ENCODE results near the gene DCAF17. TPM values are rescaled to one million over a fixed set of nuclear protein-coding genes. Genes with fewer than 3 reads are reported as not detected.
A peak's percentile ranks its signal among the peaks of the same experiment; 100 is the strongest.

Gene DCAF17
- total RNA-seq, 2 donors from 2014 or later = 22.7 to 31.7 TPM

DNA sequence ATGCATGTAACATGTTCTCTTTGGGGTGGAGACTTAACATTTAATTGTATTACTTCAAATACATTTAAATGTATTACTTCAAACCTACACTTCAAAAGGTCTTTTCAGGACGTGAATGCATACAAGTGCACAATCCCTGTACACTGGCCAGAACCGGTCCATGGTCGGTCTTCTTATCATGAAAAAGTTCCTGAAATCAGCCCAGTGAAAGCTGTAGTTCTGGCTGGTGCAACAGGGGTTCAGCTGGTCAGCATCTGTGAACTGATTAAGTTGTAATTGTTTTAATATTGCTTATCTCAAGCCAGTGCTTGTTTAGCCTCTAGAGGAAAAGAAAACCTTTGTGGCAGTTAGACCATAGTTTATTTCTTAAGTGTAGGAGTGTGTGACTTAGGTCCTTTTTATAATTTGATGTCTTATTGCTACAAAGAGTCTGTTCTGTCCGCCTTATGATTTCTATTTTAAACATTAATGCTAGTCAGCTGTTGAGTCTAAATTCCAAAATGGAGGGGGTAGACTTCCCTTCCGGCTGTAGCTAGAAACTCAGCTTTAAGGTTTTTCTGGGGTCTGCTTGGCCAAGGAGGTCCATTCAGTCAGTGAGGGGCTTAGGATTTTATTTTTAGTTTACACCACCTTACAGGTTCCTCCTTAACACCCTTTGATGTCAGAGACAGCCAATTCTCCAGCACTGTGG is 87.5 kb downstream of the DCAF17 start:
- H3K27me3 ChIP-seq (ENCODE audit: control insufficient read depth, insufficient read depth, low read length, poor library complexity, severe bottlenecking) = peaks cover 33% of the 10 kb centered on the region
- Mint-ChIP-seq H3K27me3 (ENCODE audit: insufficient read depth) (peaks cover 41% of the 10 kb centered on the region), H3K9me3 (no peaks in the 10 kb centered on the region), H3K4me1 (peaks cover 18% of the 10 kb centered on the region), H3K27ac (peak overlapping the region; percentile 58), H3K36me3 (ENCODE audit: low read depth) (no peaks in the 10 kb centered on the region), H3K4me3 (peak overlapping the region; percentile 85)
- DNase-seq = no peak
- no peak overlapping the region for H3K9ac ChIP-seq (ENCODE audit: extremely low read depth, low read length, poor library complexity, severe bottlenecking)
- H3K4me3 ChIP-seq (ENCODE audit: low read length) = peak overlapping the region; percentile 83
- no peak overlapping the region for H3K27ac ChIP-seq (ENCODE audit: low read depth, low read length)
- no peaks in the 10 kb centered on the region for H3K4me1 ChIP-seq (ENCODE audit: control insufficient read depth, insufficient read depth, low read length)
- H3K9me3 ChIP-seq (ENCODE audit: control insufficient read depth, low read length) = no peaks in the 10 kb centered on the region
- WGBS, 2 experiments (ENCODE audit: insufficient coverage in 1 of 2, insufficient read length in 1 of 2) = 88 to 93% methylated on average over 5 of the region's 5 CpGs
- H3K36me3 ChIP-seq (ENCODE audit: control insufficient read depth, insufficient read depth, low read length) = no peaks in the 10 kb centered on the region
- TF ChIP-seq CTCF (conservative IDR thresholded peaks at IDR 0.05) = no peak

DNA sequence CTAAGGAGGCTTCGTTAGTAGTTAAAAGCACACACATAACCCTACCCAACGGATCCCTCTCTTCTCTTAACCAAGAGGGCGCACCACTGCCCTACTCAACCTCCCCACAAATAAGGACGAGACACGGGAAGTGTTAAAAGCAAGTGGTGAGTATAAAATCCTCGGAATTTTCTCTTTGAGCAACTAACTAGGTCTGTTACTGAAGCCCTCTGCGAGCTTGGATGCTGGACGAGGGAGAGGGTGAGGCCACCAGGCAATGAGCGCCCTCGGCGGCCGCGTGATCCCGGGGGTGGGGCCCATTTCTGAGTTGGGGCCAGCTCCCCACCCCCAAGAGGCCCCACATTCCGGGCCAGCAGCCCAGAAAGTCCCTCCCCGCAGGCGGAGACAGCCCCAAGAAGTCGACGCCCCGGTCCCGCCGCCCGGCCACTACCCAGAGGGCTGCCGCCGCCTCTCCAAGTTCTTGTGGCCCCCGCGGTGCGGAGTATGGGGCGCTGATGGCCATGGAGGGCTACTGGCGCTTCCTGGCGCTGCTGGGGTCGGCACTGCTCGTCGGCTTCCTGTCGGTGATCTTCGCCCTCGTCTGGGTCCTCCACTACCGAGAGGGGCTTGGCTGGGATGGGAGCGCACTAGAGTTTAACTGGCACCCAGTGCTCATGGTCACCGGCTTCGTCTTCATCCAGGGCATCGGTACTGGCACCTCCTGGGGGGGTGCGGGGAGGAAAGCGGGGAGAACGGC is 88.2 kb downstream of the DCAF17 start, which contains the start of gene CYBRD1:
Gene CYBRD1, plus strand, starts transcription at position 423 of the 736 bp plus-strand sequence. Its CDS starts 72 bp downstream, at position 495.
- peaks cover 33% of the 10 kb centered on the region for H3K27me3 ChIP-seq (ENCODE audit: control insufficient read depth, insufficient read depth, low read length, poor library complexity, severe bottlenecking)
- peak within 1 kb of the TSS; percentile 70 for H3K9ac ChIP-seq (ENCODE audit: extremely low read depth, low read length, poor library complexity, severe bottlenecking)
- Mint-ChIP-seq H3K4me1 (peaks cover 18% of the 10 kb centered on the region), H3K9me3 (no peaks in the 10 kb centered on the region), H3K27ac (peak within 1 kb of the TSS; percentile 88), H3K27me3 (ENCODE audit: insufficient read depth) (peaks cover 38% of the 10 kb centered on the region), H3K36me3 (ENCODE audit: low read depth) (no peaks in the 10 kb centered on the region), H3K4me3 (peak within 1 kb of the TSS; percentile 85)
- peak within 1 kb of the TSS; percentile 83 for H3K4me3 ChIP-seq (ENCODE audit: low read length)
- peak; percentile 88 for DNase-seq
- TF ChIP-seq CTCF (conservative IDR thresholded peaks at IDR 0.05) = peak; percentile 18
- H3K27ac ChIP-seq (ENCODE audit: low read depth, low read length) = peak within 1 kb of the TSS; percentile 30
- H3K36me3 ChIP-seq (ENCODE audit: control insufficient read depth, insufficient read depth, low read length) = no peaks in the 10 kb centered on the region
- WGBS, 2 experiments (ENCODE audit: insufficient coverage in 1 of 2, insufficient read length in 1 of 2) = 0 to 2% methylated on average over 11 to 45 of the region's 45 CpGs
- no peaks in the 10 kb centered on the region for H3K4me1 ChIP-seq (ENCODE audit: control insufficient read depth, insufficient read depth, low read length)
- H3K9me3 ChIP-seq (ENCODE audit: control insufficient read depth, low read length) = no peaks in the 10 kb centered on the region

- Histone ChIP-seq H3K36me3 (ENCODE audit: control insufficient read depth, insufficient read depth, low read length) (no peaks in the 10 kb centered on the region), H3K27ac (ENCODE audit: low read depth, low read length) (peak overlapping the region; percentile 30), H3K4me1 (ENCODE audit: control insufficient read depth, insufficient read depth, low read length) (no peaks in the 10 kb centered on the region), H3K9me3 (ENCODE audit: control insufficient read depth, low read length) (no peaks in the 10 kb centered on the region), H3K9ac (ENCODE audit: extremely low read depth, low read length, poor library complexity, severe bottlenecking) (peak overlapping the region; percentile 70), H3K4me3 (ENCODE audit: low read length) (peak overlapping the region; percentile 83), H3K27me3 (ENCODE audit: control insufficient read depth, insufficient read depth, low read length, poor library complexity, severe bottlenecking) (peaks cover 33% of the 10 kb centered on the region)
- H3K36me3 Mint-ChIP-seq (ENCODE audit: low read depth) = no peaks in the 10 kb centered on the region
- H3K27ac Mint-ChIP-seq = peak overlapping the region; percentile 88
- peaks cover 18% of the 10 kb centered on the region for H3K4me1 Mint-ChIP-seq
- TF ChIP-seq CTCF (conservative IDR thresholded peaks at IDR 0.05) = no peak
- H3K27me3 Mint-ChIP-seq (ENCODE audit: insufficient read depth) = peaks cover 35% of the 10 kb centered on the region
- WGBS, 2 experiments (ENCODE audit: insufficient coverage in 1 of 2, insufficient read length in 1 of 2) = 0 to 1% methylated on average over 28 to 29 of the region's 29 CpGs
- H3K4me3 Mint-ChIP-seq = peak overlapping the region; percentile 85
- peak; percentile 85 for DNase-seq
- H3K9me3 Mint-ChIP-seq = no peaks in the 10 kb centered on the region
These were observed 88.7 kb downstream of the DCAF17 start for GRCh38 chr2:171522788-171523087.

Data from endodermal cell (in vitro differentiated cells).